DOHH2 (cell line): ENCODE data around the gene MYB.

Source experiments
- H3F3A ChIP-seq: fragments of 200-600 bp; sonication (generic), shearing (Covaris generic); 2 replicates; pipeline ENCODE4 v1.6.0; 2016; ENCODE audit warnings: antibody characterized with exemption, mild to moderate bottlenecking; ENCODE audit not compliant: control insufficient read depth, insufficient read depth
- H3K27ac ChIP-seq: fragments of 200-600 bp; sonication (generic); 2 replicates; pipeline ENCODE4 v1.5.1; 2014; ENCODE audit warnings: low read depth, mild to moderate bottlenecking, low read length, moderate library complexity
- H3K27me3 ChIP-seq: fragments of 200-600 bp; sonication (generic); 2 replicates; pipeline ENCODE4 v1.6.1; 2014; ENCODE audit warnings: mild to moderate bottlenecking, low read length, mixed read lengths; ENCODE audit not compliant: control insufficient read depth
- H3K36me3 ChIP-seq: fragments of 200-600 bp; sonication (generic); 2 replicates; pipeline ENCODE4 v1.6.1; 2014; ENCODE audit warnings: mild to moderate bottlenecking, low read length, moderate library complexity, mixed read lengths; ENCODE audit not compliant: control insufficient read depth
- H3K4me1 ChIP-seq: fragments of 200-600 bp; sonication (generic); 2 replicates; pipeline ENCODE4 v1.6.1; 2014; ENCODE audit warnings: mild to moderate bottlenecking, low read length, mixed read lengths; ENCODE audit not compliant: control insufficient read depth
- H3K4me2 ChIP-seq: fragments of 200-600 bp; sonication (generic); 2 replicates; pipeline ENCODE4 v1.6.0; 2014; ENCODE audit warnings: mild to moderate bottlenecking, low read length, moderate library complexity
- H3K4me3 ChIP-seq: fragments of 200-600 bp; sonication (generic); 2 replicates; pipeline ENCODE4 v1.5.1; 2014; ENCODE audit warnings: mild to moderate bottlenecking, low read length, mixed read lengths
- H3K79me2 ChIP-seq: fragments of 200-600 bp; sonication (generic); 2 replicates; pipeline ENCODE4 v1.6.1; 2014; ENCODE audit warnings: mild to moderate bottlenecking, low read length, mixed read lengths; ENCODE audit not compliant: control insufficient read depth
- H3K9me2 ChIP-seq: fragments of 200-600 bp; sonication (generic); replicated peaks from 2 replicates; pipeline ENCODE4 v1.6.1; 2014; ENCODE audit warnings: mild to moderate bottlenecking, low read length, mixed read lengths; ENCODE audit not compliant: control insufficient read depth
- H3K9me3 ChIP-seq: fragments of 200-600 bp; sonication (generic); 2 replicates; pipeline ENCODE4 v1.6.1; 2014; ENCODE audit warnings: antibody characterized with exemption, low read length, mixed read lengths; ENCODE audit not compliant: control insufficient read depth, insufficient read depth
- H4K20me1 ChIP-seq: fragments of 200-600 bp; sonication (generic); 2 replicates; pipeline ENCODE4 v1.6.0; 2014; ENCODE audit warnings: low read depth, mild to moderate bottlenecking, antibody characterized with exemption, low read length, moderate library complexity; ENCODE audit not compliant: control insufficient read depth, insufficient read depth
- EZH2phosphoT487 ChIP-seq: fragments of 200-600 bp; sonication (generic); IDR thresholded peaks from 2 replicates; pipeline ENCODE4 v1.6.1; 2017; ENCODE audit warnings: borderline replicate concordance, mild to moderate bottlenecking, antibody characterized with exemption, low read length, moderate library complexity, mixed read lengths
- TF ChIP-seq, protein P1 (sequence below): fragments of 200-600 bp; sonication (generic); IDR thresholded peaks from one replicate; pipeline ENCODE4 v1.5.1; 2014; ENCODE audit warnings: antibody characterized with exemption, mild to moderate bottlenecking, low read depth, low read length; ENCODE audit not compliant: poor library complexity, severe bottlenecking

MYB gene

DNA sequence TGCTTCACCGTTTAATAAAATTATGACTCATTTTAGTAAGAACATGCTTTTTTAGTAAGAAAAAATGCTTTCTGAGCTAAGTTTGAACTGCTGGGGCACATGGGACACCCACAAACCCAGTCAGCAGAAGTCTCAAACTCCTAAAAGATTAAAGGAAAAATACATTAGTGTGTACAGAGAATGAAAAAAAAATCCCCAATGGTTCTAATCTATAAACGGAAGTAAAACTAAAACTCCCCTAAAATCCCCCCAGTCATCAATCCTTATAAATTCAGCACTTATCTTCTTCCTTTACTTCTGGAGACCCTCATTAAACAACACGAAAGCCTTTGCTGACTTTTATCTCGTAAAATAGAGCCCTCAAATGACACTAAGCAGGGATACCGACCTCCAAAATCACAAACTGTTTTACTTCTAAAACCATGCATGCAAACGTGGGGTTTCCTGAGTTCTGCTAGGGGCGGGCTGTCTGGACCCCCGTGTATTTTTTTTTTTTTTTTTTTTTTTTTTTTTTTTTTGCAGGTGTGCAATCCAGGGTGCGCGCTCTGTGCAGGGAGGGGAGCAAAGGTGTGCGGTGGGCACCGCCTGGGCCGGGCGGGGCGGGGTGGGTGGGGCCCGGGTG, 1.1 kb upstream of the MYB start:
- no peaks in the 10 kb centered on the region for H3K9me2 ChIP-seq
- H3K27ac ChIP-seq = peak overlapping the region; percentile 91
- peaks cover 62% of the 10 kb centered on the region for H3K4me1 ChIP-seq
- no peaks in the 10 kb centered on the region for H3K9me3 ChIP-seq
- no peaks in the 10 kb centered on the region for H4K20me1 ChIP-seq
- H3K36me3 ChIP-seq = peaks cover 15% of the 10 kb centered on the region
- H3K79me2 ChIP-seq = peaks cover 36% of the 10 kb centered on the region
- H3K4me3 ChIP-seq = peak overlapping the region; percentile 67
- H3K27me3 ChIP-seq = no peaks in the 10 kb centered on the region
- H3K4me2 ChIP-seq = peak overlapping the region; percentile 86
- no peak for TF ChIP-seq EZH2phosphoT487
- TF ChIP-seq, protein P1, sequence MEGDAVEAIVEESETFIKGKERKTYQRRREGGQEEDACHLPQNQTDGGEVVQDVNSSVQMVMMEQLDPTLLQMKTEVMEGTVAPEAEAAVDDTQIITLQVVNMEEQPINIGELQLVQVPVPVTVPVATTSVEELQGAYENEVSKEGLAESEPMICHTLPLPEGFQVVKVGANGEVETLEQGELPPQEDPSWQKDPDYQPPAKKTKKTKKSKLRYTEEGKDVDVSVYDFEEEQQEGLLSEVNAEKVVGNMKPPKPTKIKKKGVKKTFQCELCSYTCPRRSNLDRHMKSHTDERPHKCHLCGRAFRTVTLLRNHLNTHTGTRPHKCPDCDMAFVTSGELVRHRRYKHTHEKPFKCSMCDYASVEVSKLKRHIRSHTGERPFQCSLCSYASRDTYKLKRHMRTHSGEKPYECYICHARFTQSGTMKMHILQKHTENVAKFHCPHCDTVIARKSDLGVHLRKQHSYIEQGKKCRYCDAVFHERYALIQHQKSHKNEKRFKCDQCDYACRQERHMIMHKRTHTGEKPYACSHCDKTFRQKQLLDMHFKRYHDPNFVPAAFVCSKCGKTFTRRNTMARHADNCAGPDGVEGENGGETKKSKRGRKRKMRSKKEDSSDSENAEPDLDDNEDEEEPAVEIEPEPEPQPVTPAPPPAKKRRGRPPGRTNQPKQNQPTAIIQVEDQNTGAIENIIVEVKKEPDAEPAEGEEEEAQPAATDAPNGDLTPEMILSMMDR = no peak
- peaks cover 38% of the 10 kb centered on the region for H3F3A ChIP-seq

DNA sequence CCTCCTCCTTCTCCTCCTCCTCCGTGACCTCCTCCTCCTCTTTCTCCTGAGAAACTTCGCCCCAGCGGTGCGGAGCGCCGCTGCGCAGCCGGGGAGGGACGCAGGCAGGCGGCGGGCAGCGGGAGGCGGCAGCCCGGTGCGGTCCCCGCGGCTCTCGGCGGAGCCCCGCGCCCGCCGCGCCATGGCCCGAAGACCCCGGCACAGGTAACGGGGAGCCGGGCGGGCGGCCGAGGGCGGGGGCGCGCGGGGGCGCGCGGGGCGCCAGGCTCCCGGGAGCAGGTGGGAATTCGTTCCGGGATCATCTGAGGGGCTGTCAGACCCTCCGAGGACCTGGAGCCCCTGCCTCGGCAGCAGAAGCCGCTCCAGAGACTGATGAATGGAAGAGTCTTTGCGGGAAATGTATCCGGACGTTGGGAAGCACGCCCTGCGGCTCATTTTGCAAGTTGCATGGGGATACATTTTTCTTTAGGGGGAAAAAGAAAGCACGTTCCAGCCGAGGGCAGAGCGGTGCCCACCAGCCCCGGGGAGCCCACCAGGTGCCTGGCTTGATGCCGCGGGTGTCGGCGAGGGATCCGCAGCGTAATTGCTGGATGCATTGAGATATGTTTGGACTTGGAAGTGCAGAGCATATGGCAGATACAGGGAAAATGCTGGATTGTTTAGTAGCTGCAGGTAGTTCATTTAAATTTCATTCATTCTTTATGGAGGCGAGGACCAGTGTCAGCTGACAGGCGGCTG, 394 bp downstream of the MYB start:
- Histone ChIP-seq H4K20me1 (no peaks in the 10 kb centered on the region), H3K9me3 (no peaks in the 10 kb centered on the region), H3F3A (peaks cover 38% of the 10 kb centered on the region), H3K4me2 (peak overlapping the region; percentile 83), H3K36me3 (peaks cover 30% of the 10 kb centered on the region), H3K27me3 (no peaks in the 10 kb centered on the region), H3K4me3 (peak overlapping the region; percentile 80), H3K27ac (peak overlapping the region; percentile 79), H3K9me2 (no peaks in the 10 kb centered on the region), H3K79me2 (peaks cover 50% of the 10 kb centered on the region), H3K4me1 (peaks cover 51% of the 10 kb centered on the region)
- TF ChIP-seq EZH2phosphoT487 = no peak
- TF ChIP-seq, protein P1 = no peak

DNA sequence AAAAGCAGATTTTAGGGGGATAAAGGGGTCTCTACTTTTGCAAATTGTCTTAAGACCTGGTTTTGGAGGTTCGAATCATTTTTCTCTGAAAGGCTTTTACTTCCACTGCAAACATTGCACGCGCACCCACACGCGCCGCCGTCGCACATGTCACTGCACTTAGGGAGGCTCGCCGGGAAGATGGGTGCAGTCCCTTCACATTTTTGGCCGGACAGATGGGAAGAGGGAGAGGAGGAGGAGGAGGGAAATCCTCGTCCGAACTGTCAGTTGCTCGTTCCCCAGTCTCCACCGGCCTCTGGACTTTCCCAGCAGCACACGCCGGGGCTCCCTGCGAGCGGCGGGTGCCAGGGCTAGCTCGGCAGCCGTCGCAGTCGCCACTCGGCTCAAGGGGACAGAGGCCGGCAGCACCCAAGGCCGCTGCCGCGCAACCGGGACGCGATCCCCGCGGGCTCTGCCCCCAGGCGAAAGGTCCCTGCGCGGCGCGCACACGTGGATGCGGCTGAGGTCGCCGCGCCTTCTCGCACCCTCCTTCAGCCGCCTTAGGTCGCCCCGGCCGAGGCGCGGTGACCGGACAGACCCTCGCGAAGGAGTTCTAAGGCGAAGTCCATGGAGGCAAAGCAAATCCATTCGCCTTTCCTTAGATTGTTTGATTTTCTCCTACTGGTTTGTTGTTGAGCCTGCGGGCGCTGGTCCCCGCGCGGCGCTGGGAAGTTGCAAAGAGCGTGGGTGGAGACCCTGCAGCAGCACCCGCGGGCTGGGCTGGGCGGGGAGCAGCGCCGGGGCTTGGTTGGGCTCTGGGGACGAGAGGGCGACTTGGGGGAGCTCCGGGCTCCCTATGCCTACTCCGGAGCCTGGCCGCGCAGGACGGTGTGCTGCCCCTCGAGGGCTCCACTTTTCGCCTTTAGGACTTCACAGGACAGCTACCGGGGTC, 1.2 kb downstream of the MYB start:
- H3F3A ChIP-seq = peaks cover 31% of the 10 kb centered on the region
- H3K4me3 ChIP-seq = peak overlapping the region; percentile 80
- no peaks in the 10 kb centered on the region for H4K20me1 ChIP-seq
- H3K27me3 ChIP-seq = no peaks in the 10 kb centered on the region
- peak overlapping the region; percentile 79 for H3K27ac ChIP-seq
- peaks cover 56% of the 10 kb centered on the region for H3K79me2 ChIP-seq
- H3K36me3 ChIP-seq = peaks cover 37% of the 10 kb centered on the region
- H3K9me2 ChIP-seq = no peaks in the 10 kb centered on the region
- H3K9me3 ChIP-seq = no peaks in the 10 kb centered on the region
- TF ChIP-seq, protein P1 = no peak
- TF ChIP-seq EZH2phosphoT487 = no peak
- peaks cover 43% of the 10 kb centered on the region for H3K4me1 ChIP-seq
- H3K4me2 ChIP-seq = peak overlapping the region; percentile 83
